Measurements from ENCODE around the gene PRKG1. TPM values are rescaled to one million over a fixed set of nuclear protein-coding genes. Genes with fewer than 3 reads are reported as not detected.
A peak's percentile ranks its signal among the peaks of the same experiment; 100 is the strongest.

PRKG1 gene
- total and polyA plus RNA-seq, 2 experiments from 2014 or later: 18.2 to 21.1 TPM

DNA sequence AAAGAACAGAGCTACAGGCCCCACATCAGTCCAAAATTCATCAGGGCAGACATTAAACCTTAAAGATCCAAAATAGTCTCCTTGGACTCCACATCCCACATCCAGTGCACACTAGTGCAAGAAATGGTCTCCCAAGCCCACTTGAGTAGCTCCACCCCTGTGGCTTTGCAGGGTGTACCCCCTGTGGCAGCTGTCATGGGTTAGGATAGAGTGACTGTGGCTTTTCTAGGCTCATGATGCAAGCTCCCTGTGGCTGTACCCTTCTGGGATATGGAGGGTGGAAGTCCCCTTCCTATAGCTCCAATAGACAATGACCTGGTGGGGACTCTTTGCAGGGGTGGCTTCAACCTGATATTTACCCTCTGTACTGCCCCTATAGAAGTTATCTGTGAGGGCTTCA lies 1111.0 kb downstream of the PRKG1 start (continued):
- TF ChIP-seq NANOG (IDR thresholded peaks at IDR 0.05; ENCODE audit: borderline replicate concordance) (no peak), JUNB (IDR thresholded peaks at IDR 0.05; ENCODE audit: unreplicated experiment) (no peak), STAT1 (IDR thresholded peaks at IDR 0.05; ENCODE audit: unreplicated experiment) (no peak), CREB1 (CRISPR knock-in tag; IDR thresholded peaks at IDR 0.05; ENCODE audit: low read depth) (no peak), ZNF114 (CRISPR knock-in tag; IDR thresholded peaks at IDR 0.05) (no peak)
- TF ChIP-seq, protein P1, sequence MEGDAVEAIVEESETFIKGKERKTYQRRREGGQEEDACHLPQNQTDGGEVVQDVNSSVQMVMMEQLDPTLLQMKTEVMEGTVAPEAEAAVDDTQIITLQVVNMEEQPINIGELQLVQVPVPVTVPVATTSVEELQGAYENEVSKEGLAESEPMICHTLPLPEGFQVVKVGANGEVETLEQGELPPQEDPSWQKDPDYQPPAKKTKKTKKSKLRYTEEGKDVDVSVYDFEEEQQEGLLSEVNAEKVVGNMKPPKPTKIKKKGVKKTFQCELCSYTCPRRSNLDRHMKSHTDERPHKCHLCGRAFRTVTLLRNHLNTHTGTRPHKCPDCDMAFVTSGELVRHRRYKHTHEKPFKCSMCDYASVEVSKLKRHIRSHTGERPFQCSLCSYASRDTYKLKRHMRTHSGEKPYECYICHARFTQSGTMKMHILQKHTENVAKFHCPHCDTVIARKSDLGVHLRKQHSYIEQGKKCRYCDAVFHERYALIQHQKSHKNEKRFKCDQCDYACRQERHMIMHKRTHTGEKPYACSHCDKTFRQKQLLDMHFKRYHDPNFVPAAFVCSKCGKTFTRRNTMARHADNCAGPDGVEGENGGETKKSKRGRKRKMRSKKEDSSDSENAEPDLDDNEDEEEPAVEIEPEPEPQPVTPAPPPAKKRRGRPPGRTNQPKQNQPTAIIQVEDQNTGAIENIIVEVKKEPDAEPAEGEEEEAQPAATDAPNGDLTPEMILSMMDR (conservative IDR thresholded peaks at IDR 0.05; ENCODE audit: low read depth in 2 of 2): no peak

DNA sequence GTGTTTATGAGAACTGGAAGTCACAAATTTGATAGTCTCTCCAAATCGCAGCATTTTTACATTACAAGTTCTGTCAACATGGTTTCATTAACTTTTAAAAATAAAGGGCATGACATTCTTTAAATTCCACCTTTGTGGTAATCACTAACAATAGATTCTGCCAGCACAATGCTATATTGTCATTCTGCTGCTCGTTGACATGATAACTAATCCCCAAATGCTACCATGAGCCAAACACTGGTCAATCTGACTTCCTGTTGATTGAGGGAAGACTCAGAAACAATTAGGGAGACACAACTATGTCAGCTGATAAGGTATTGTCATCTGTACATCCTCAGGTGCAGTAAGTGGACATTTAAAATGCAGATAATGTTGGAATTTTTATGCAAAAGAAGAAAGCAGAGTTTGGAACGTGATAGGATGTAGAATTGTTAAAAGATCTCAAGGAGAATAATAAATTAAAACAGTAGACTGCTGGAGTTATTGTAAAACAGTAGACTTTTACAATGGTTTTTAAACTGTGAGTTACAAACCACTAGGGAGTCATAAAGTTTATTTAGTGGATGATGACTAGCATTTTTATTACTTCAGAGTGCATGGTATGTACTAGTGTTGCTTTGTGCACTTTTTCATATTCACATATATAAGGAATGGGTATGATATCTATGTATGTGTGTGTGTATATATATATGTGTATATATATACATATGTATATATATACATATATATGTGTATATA lies 1113.4 kb downstream of the PRKG1 start:
- H3K27me3 Mint-ChIP-seq (ENCODE audit: insufficient read depth, low read depth, poor library complexity): no peaks in the 10 kb centered on the region
- no peak overlapping the region for H3K4me3 Mint-ChIP-seq
- Histone ChIP-seq H3K79me2 (replicated peaks; ENCODE audit: insufficient read depth) (no peaks in the 10 kb centered on the region), H3K4me3 (no peak overlapping the region), H3K9me2 (ENCODE audit: insufficient read depth) (0 out of 2 replicates have a peak, but pooled peaks cover 5% of the 10 kb centered on the region), H4K20me1 (replicated peaks; ENCODE audit: insufficient read depth) (no peaks in the 10 kb centered on the region), H3K36me3 (ENCODE audit: insufficient read depth) (no peaks in the 10 kb centered on the region), H2AFZ (no peak overlapping the region), H3K4me2 (peak overlapping the region; percentile 4; the same call in 1 of the 2 replicates), H3F3A (replicated peaks; ENCODE audit: low read depth) (no peaks in the 10 kb centered on the region), H3K4me1 (ENCODE audit: insufficient read depth) (peaks cover 15% of the 10 kb centered on the region), H3K27ac (ENCODE audit: low read depth) (peak overlapping the region; percentile 16; the same call in 1 of the 2 replicates), H3K27me3 (ENCODE audit: insufficient read depth) (no peaks in the 10 kb centered on the region)
- peak overlapping the region; percentile 65; the same call in 1 of the 2 replicates for H3K27ac Mint-ChIP-seq
- ATAC-seq (peak; percentile 75), DNase-seq (ENCODE audit: low spot score) (peak; percentile 73)
- H3K4me1 Mint-ChIP-seq: peaks cover 23% of the 10 kb centered on the region
- peaks cover 5% of the 10 kb centered on the region for H3K36me3 Mint-ChIP-seq (ENCODE audit: low read depth)
- H3K9me3 Mint-ChIP-seq: peaks cover 10% of the 10 kb centered on the region
- peak; percentile 53; the same call in 1 of the 2 replicates for TF ChIP-seq NANOG (IDR thresholded peaks at IDR 0.05; ENCODE audit: borderline replicate concordance)
- no peak for TF ChIP-seq POLR2AphosphoS5 (IDR thresholded peaks at IDR 0.05; ENCODE audit: low read depth)
- TF ChIP-seq, protein P2, sequence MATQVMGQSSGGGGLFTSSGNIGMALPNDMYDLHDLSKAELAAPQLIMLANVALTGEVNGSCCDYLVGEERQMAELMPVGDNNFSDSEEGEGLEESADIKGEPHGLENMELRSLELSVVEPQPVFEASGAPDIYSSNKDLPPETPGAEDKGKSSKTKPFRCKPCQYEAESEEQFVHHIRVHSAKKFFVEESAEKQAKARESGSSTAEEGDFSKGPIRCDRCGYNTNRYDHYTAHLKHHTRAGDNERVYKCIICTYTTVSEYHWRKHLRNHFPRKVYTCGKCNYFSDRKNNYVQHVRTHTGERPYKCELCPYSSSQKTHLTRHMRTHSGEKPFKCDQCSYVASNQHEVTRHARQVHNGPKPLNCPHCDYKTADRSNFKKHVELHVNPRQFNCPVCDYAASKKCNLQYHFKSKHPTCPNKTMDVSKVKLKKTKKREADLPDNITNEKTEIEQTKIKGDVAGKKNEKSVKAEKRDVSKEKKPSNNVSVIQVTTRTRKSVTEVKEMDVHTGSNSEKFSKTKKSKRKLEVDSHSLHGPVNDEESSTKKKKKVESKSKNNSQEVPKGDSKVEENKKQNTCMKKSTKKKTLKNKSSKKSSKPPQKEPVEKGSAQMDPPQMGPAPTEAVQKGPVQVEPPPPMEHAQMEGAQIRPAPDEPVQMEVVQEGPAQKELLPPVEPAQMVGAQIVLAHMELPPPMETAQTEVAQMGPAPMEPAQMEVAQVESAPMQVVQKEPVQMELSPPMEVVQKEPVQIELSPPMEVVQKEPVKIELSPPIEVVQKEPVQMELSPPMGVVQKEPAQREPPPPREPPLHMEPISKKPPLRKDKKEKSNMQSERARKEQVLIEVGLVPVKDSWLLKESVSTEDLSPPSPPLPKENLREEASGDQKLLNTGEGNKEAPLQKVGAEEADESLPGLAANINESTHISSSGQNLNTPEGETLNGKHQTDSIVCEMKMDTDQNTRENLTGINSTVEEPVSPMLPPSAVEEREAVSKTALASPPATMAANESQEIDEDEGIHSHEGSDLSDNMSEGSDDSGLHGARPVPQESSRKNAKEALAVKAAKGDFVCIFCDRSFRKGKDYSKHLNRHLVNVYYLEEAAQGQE (IDR thresholded peaks at IDR 0.05; ENCODE audit: unreplicated experiment): no peak
- TF ChIP-seq EZH2phosphoT487 (IDR thresholded peaks at IDR 0.05; ENCODE audit: unreplicated experiment): no peak

Measured in GM23338 (cell line).